ENCODE data around the gene MESP1. TPM values are rescaled to one million over a fixed set of nuclear protein-coding genes. Genes with fewer than 3 reads are reported as not detected.

Gene MESP1

GRCh38 chr15:89704411-89704810, 46.6 kb downstream of the MESP1 start:
- Histone ChIP-seq H2AFZ (ENCODE audit: low read length) (no peak overlapping the region), H3K23ac (ENCODE audit: low read depth, low read length, poor library complexity) (no peak overlapping the region), H4K91ac (ENCODE audit: low read depth, low read length, poor library complexity) (no peak overlapping the region), H2BK15ac (ENCODE audit: low read length) (no peak overlapping the region), H3K4ac (ENCODE audit: low read length) (no peak overlapping the region), H3K9me3 (replicated peaks in 1 of 2; ENCODE audit: control insufficient read depth in 2 of 2, insufficient read depth in 1 of 2, low read depth in 1 of 2, low read length in 2 of 2) (no peaks in the 10 kb centered on the region), H2BK120ac (ENCODE audit: low read depth, low read length) (no peak overlapping the region), H3K4me3 (ENCODE audit: low read length in 2 of 2) (no peak overlapping the region), H2BK12ac (ENCODE audit: low read length) (no peak overlapping the region), H3K27ac (replicated peaks; ENCODE audit: low read length) (no peak overlapping the region), H3K14ac (ENCODE audit: low read length) (no peak overlapping the region), H3K4me1 (ENCODE audit: control insufficient read depth in 2 of 2, insufficient read depth in 1 of 2, low read depth in 1 of 2, low read length in 2 of 2) (no peaks in the 10 kb centered on the region), H3K27me3 (ENCODE audit: control insufficient read depth in 3 of 3, insufficient read depth in 3 of 3, low read depth in 1 of 3, low read length in 3 of 3) (peaks cover 0 to 44% (median 4%) of the 10 kb centered on the region in 3 experiments), H3K36me3 (replicated peaks in 1 of 2; ENCODE audit: control insufficient read depth in 2 of 2, insufficient read depth in 2 of 2, low read length in 2 of 2) (no peaks in the 10 kb centered on the region), H2AK5ac (ENCODE audit: low read depth, low read length) (no peak overlapping the region), H3K18ac (ENCODE audit: low read length) (no peak overlapping the region), H3K9ac (ENCODE audit: low read depth, low read length, poor library complexity) (no peak overlapping the region), H3K79me1 (ENCODE audit: low read depth, low read length) (no peaks in the 10 kb centered on the region), H4K8ac (ENCODE audit: low read depth, low read length) (no peak overlapping the region), H2BK5ac (ENCODE audit: low read length) (no peak overlapping the region), H3K4me2 (ENCODE audit: insufficient read depth, low read length, poor library complexity, severe bottlenecking) (no peak overlapping the region)
- DNase-seq (ENCODE audit: low spot score): no peak

Small RNA genes within 50 kb of the gene (small RNA-seq; reads per million reads assigned to genes)
- not detected for gene RNU6-132P (ENCODE audit: insufficient read depth)
